ENCODE results near the gene MPG.
"Not testable (repeated sequence)": the region's sequence is repeated elsewhere in the genome, so short reads cannot be mapped to it uniquely, and the experiment has no call there.

The MPG gene

GRCh38 chr16:120756-121155 is 42.7 kb downstream of the MPG start:
- H3K4me3 ChIP-seq (ENCODE audit: insufficient read depth, low read length, poor library complexity, severe bottlenecking) = no peak overlapping the region
- no peak overlapping the region for H3K9ac ChIP-seq (ENCODE audit: low read length)
- peaks cover 9% of the 10 kb centered on the region for H3F3A ChIP-seq (ENCODE audit: insufficient read depth)
- H3K9me2 ChIP-seq (replicated peaks; ENCODE audit: insufficient read depth, low read length) = no peaks in the 10 kb centered on the region
- peaks cover 13% of the 10 kb centered on the region; the same call in 1 of the 2 replicates for H3K79me2 ChIP-seq (ENCODE audit: insufficient read depth, low read length)
- no peak for TF ChIP-seq EZH2phosphoT487 (conservative IDR thresholded peaks at IDR 0.05; ENCODE audit: low read length)
- TF ChIP-seq, protein P1, sequence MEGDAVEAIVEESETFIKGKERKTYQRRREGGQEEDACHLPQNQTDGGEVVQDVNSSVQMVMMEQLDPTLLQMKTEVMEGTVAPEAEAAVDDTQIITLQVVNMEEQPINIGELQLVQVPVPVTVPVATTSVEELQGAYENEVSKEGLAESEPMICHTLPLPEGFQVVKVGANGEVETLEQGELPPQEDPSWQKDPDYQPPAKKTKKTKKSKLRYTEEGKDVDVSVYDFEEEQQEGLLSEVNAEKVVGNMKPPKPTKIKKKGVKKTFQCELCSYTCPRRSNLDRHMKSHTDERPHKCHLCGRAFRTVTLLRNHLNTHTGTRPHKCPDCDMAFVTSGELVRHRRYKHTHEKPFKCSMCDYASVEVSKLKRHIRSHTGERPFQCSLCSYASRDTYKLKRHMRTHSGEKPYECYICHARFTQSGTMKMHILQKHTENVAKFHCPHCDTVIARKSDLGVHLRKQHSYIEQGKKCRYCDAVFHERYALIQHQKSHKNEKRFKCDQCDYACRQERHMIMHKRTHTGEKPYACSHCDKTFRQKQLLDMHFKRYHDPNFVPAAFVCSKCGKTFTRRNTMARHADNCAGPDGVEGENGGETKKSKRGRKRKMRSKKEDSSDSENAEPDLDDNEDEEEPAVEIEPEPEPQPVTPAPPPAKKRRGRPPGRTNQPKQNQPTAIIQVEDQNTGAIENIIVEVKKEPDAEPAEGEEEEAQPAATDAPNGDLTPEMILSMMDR (IDR thresholded peaks at IDR 0.05; ENCODE audit: insufficient read depth, low read length, poor library complexity, severe bottlenecking) = no peak
- H4K20me1 ChIP-seq (ENCODE audit: low read depth, low read length) = no peaks in the 10 kb centered on the region
- H3K36me3 ChIP-seq (ENCODE audit: low read length) = no peaks in the 10 kb centered on the region
- no peak overlapping the region for H2AFZ ChIP-seq (ENCODE audit: low read depth, low read length, severe bottlenecking)
- no peak overlapping the region for H3K27ac ChIP-seq (ENCODE audit: low read depth, low read length)
- no peaks in the 10 kb centered on the region for H3K27me3 ChIP-seq (ENCODE audit: low read length)
- H3K9me3 ChIP-seq (ENCODE audit: insufficient read depth, low read length) = no peaks in the 10 kb centered on the region
- no peak overlapping the region for H3K4me2 ChIP-seq (ENCODE audit: low read depth, low read length, poor library complexity, severe bottlenecking)

GRCh38 chr16:122361-122760 is 44.3 kb downstream of the MPG start:
- TF ChIP-seq, protein P1 (IDR thresholded peaks at IDR 0.05; ENCODE audit: insufficient read depth, low read length, poor library complexity, severe bottlenecking) = no peak
- TF ChIP-seq EZH2phosphoT487 (conservative IDR thresholded peaks at IDR 0.05; ENCODE audit: low read length) = no peak
- no peak overlapping the region for H3K9ac ChIP-seq (ENCODE audit: low read length)

DNA sequence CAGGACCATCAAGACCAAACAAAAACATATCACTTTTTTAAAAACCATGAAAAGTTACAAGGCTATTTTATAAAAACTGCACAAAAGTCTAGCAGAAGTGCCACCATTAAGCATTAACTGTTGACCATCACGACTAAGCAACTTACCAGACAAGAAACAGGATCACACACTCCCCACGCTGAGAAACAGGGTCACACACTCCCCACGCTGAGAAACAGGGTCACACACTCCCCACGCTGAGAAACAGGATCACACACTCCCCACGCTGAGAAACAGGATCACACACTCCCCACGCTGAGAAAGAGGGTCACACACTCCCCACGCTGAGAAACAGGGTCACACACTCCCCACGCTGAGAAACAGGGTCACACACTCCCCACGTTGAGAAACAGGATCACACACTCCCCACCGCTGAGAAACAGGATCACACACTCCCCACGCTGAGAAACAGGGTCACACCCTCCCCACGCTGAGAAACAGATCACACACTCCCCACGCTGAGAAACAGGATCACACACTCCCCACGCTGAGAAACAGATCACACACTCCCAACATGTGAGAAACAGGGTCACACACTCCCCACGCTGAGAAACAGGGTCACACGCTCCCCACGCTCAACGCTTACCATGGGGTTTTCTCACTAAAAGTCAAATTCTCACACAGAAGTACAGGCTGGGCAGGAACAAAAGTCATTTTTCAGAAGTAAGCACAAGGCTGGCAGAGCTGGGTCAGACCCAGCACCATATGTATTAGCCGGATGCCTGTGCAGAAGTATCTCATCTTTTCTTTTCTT is 45.7 kb downstream of the MPG start:
- not testable (repeated sequence) for H3K4me2 ChIP-seq (ENCODE audit: low read depth, low read length, poor library complexity, severe bottlenecking); H4K20me1 ChIP-seq (ENCODE audit: low read depth, low read length); H3K4me3 ChIP-seq (ENCODE audit: insufficient read depth, low read length, poor library complexity, severe bottlenecking); H3K9me2 ChIP-seq (replicated peaks; ENCODE audit: insufficient read depth, low read length); H3K27ac ChIP-seq (ENCODE audit: low read depth, low read length); H2AFZ ChIP-seq (ENCODE audit: low read depth, low read length, severe bottlenecking); H3K36me3 ChIP-seq (ENCODE audit: low read length); H3F3A ChIP-seq (ENCODE audit: insufficient read depth); H3K27me3 ChIP-seq (ENCODE audit: low read length); H3K9me3 ChIP-seq (ENCODE audit: insufficient read depth, low read length); H3K9ac ChIP-seq (ENCODE audit: low read length)
- H3K79me2 ChIP-seq (ENCODE audit: insufficient read depth, low read length) = peaks cover 20% of the 10 kb centered on the region; the same call in 1 of the 2 replicates

More at GRCh38 chr16:122361-122760, 44.3 kb downstream of the MPG start:
- no peak overlapping the region for H3K4me3 ChIP-seq (ENCODE audit: insufficient read depth, low read length, poor library complexity, severe bottlenecking)
- no peak overlapping the region for H2AFZ ChIP-seq (ENCODE audit: low read depth, low read length, severe bottlenecking)
- H4K20me1 ChIP-seq (ENCODE audit: low read depth, low read length) = no peaks in the 10 kb centered on the region
- no peak overlapping the region for H3K27ac ChIP-seq (ENCODE audit: low read depth, low read length)
- H3K9me2 ChIP-seq (replicated peaks; ENCODE audit: insufficient read depth, low read length) = no peaks in the 10 kb centered on the region
- H3K4me2 ChIP-seq (ENCODE audit: low read depth, low read length, poor library complexity, severe bottlenecking) = no peak overlapping the region
- H3K36me3 ChIP-seq (ENCODE audit: low read length) = no peaks in the 10 kb centered on the region
- no peaks in the 10 kb centered on the region for H3K27me3 ChIP-seq (ENCODE audit: low read length)
- H3F3A ChIP-seq (ENCODE audit: insufficient read depth) = peaks cover 7% of the 10 kb centered on the region
- no peaks in the 10 kb centered on the region for H3K9me3 ChIP-seq (ENCODE audit: insufficient read depth, low read length)
- H3K79me2 ChIP-seq (ENCODE audit: insufficient read depth, low read length) = peaks cover 15% of the 10 kb centered on the region; the same call in 1 of the 2 replicates

- Histone ChIP-seq H3K36me3 (ENCODE audit: low read length) (no peaks in the 10 kb centered on the region), H3K9me3 (ENCODE audit: insufficient read depth, low read length) (no peaks in the 10 kb centered on the region), H3K4me3 (ENCODE audit: insufficient read depth, low read length, poor library complexity, severe bottlenecking) (no peak overlapping the region), H3K27ac (ENCODE audit: low read depth, low read length) (no peak overlapping the region), H3K27me3 (ENCODE audit: low read length) (no peaks in the 10 kb centered on the region), H3K9ac (ENCODE audit: low read length) (no peak overlapping the region), H3F3A (ENCODE audit: insufficient read depth) (no peaks in the 10 kb centered on the region), H3K9me2 (replicated peaks; ENCODE audit: insufficient read depth, low read length) (no peaks in the 10 kb centered on the region), H2AFZ (ENCODE audit: low read depth, low read length, severe bottlenecking) (no peak overlapping the region), H4K20me1 (ENCODE audit: low read depth, low read length) (no peaks in the 10 kb centered on the region), H3K4me2 (ENCODE audit: low read depth, low read length, poor library complexity, severe bottlenecking) (no peak overlapping the region), H3K79me2 (ENCODE audit: insufficient read depth, low read length) (peaks cover 27% of the 10 kb centered on the region; the same call in 1 of the 2 replicates)
- TF ChIP-seq, protein P1 (IDR thresholded peaks at IDR 0.05; ENCODE audit: insufficient read depth, low read length, poor library complexity, severe bottlenecking) = no peak
- TF ChIP-seq EZH2phosphoT487 (conservative IDR thresholded peaks at IDR 0.05; ENCODE audit: low read length) = no peak
Observed at GRCh38 chr16:125011-125410, 47.0 kb downstream of the MPG start.
